Measurements from ENCODE around the gene LRRC36.

GRCh38 chr16:67296420-67296819, 30.2 kb upstream of the LRRC36 start:
- TF ChIP-seq SUZ12 (IDR thresholded peaks at IDR 0.05; ENCODE audit: low read length): no peak
- TF ChIP-seq GABPA (IDR thresholded peaks at IDR 0.05; ENCODE audit: borderline replicate concordance, insufficient read depth, low read length): no peak
- TF ChIP-seq CBX5 (IDR thresholded peaks at IDR 0.05; ENCODE audit: low read depth, low read length): no peak
- TF ChIP-seq ATF3 (IDR thresholded peaks at IDR 0.05; ENCODE audit: insufficient read depth, low read depth, low read length): no peak
- TF ChIP-seq TEAD4 (IDR thresholded peaks at IDR 0.05; ENCODE audit: low read depth, low read length): no peak
- TF ChIP-seq POLR2A (IDR thresholded peaks at IDR 0.05; ENCODE audit: control extremely low read depth in 1 of 2, low read depth in 2 of 2, low read length in 2 of 2): no peak
- no peak for TF ChIP-seq SRF (IDR thresholded peaks at IDR 0.05; ENCODE audit: low read depth, low read length)
- TF ChIP-seq ASH2L (IDR thresholded peaks at IDR 0.05; ENCODE audit: low read length): no peak
- TF ChIP-seq CTCF (IDR thresholded peaks at IDR 0.05; ENCODE audit: control extremely low read depth in 1 of 3, insufficient read depth in 1 of 3, low read depth in 1 of 3, low read length in 3 of 3): no peak
